K562 (cell line): ENCODE measurements around the gene STON2. TPM values are rescaled to one million over a fixed set of nuclear protein-coding genes. Genes with fewer than 3 reads are reported as not detected.

Experiments
- ATAC-seq: fragments of 200-7000 bp; cut with Tn5 transposase; 3 replicates; pipeline ENCODE4 v1.9.1; 2020; ENCODE audit warnings: moderate library complexity
- BruUV-seq: library from RNA; stranded (reverse); fragments of 400-500 nt; replicated peaks from 2 replicates; lab custom pipeline; 2021; lab: Mats Ljungman, UMichigan
- CTCF ChIA-PET: fragments of 300-600 bp; formaldehyde crosslinking; extraction: SDS; loops from one replicate; lab custom pipeline; 2021; ENCODE audit warnings: low intra/inter-chr PET ratio; lab: Yijun Ruan, JAX
- POLR2A ChIA-PET: fragments of 300-600, 350-650 bp; sonication (Branson Sonifier 250); formaldehyde crosslinking; extraction: SDS; loops from one replicate; lab custom pipeline; 2021; ENCODE audit warnings: antibody characterized with exemption, inconsistent platforms; lab: Yijun Ruan, JAX
- DNase-seq, 4 experiments: peaks; one replicate each; pipeline versions ENCODE4 v3.0.0 to v3.0.0-alpha.2; 2011 to 2018; ENCODE audit warnings: low spot score in 3 of 4, mixed read lengths in 3 of 4; ENCODE audit errors: extremely low read depth in 1 of 4
- FAIRE-seq: peaks from 2 replicates; lab custom pipeline; 2011; peaks lifted over from hg19 to GRCh38; lab: Jason Lieb, UNC
- H2AFZ ChIP-seq: 2 replicates; pipeline ENCODE4 v1.6.0; 2011; ENCODE audit warnings: low read depth, low read length, control low read depth, inconsistent platforms
- H3K27ac ChIP-seq: fragments of 200-600 bp; 3 replicates; pipeline ENCODE4 v1.8.0; 2011; ENCODE audit warnings: low read depth, mild to moderate bottlenecking, control low read depth, inconsistent platforms, low read length, moderate library complexity, mixed read lengths; ENCODE audit errors: extremely low read depth
- H3K27me3 ChIP-seq, 2 experiments: fragments of 300-600 bp in 1 of 2; 2 replicates in 1 of 2; 3 replicates in 1 of 2; pipeline versions ENCODE4 v1.6.0 to v1.8.0; 2011; ENCODE audit warnings: inconsistent platforms in 2 of 2, low read length in 2 of 2, mild to moderate bottlenecking in 1 of 2, mixed read lengths in 1 of 2, moderate library complexity in 1 of 2; ENCODE audit not compliant: control insufficient read depth in 2 of 2, insufficient read depth in 2 of 2
- H3K36me3 ChIP-seq: fragments of 300-600 bp; 3 replicates; pipeline ENCODE4 v1.8.0; 2011; ENCODE audit warnings: mild to moderate bottlenecking, low read length, inconsistent platforms; ENCODE audit not compliant: control insufficient read depth, insufficient read depth
- H3K4me1 ChIP-seq, 2 experiments: fragments of 200-600 bp in 1 of 2; replicated peaks in 1 of 2; 2 replicates in 1 of 2; 3 replicates in 1 of 2; pipeline versions ENCODE4 v1.5.1 to v1.8.0; 2011; ENCODE audit warnings: inconsistent platforms in 2 of 2, low read length in 2 of 2, mild to moderate bottlenecking in 1 of 2, mixed read lengths in 1 of 2, moderate library complexity in 1 of 2; ENCODE audit not compliant: control insufficient read depth in 2 of 2, insufficient read depth in 2 of 2
- H3K4me2 ChIP-seq: 2 replicates; pipeline ENCODE4 v1.6.1; 2011; ENCODE audit warnings: low read length, control low read depth, inconsistent platforms, mixed read lengths; ENCODE audit not compliant: insufficient read depth
- H3K4me3 ChIP-seq: fragments of 200-600 bp; sonication (generic), shearing (Covaris generic); 2 replicates; pipeline ENCODE4 v1.5.1; 2016; ENCODE audit warnings: control low read depth, inconsistent platforms
- H3K79me2 ChIP-seq: fragments of 200-600 bp; 3 replicates; pipeline ENCODE4 v1.8.0; 2011; ENCODE audit warnings: low read length, inconsistent platforms; ENCODE audit not compliant: control insufficient read depth, insufficient read depth
- H3K9ac ChIP-seq, 2 experiments: 2 replicates each; pipeline versions ENCODE4 v1.6.0 to v1.6.1; 2011; ENCODE audit warnings: low read depth in 2 of 2, low read length in 2 of 2, control low read depth in 1 of 2, inconsistent platforms in 1 of 2, mild to moderate bottlenecking in 1 of 2, mixed read lengths in 1 of 2; ENCODE audit not compliant: insufficient read depth in 1 of 2
- H3K9me1 ChIP-seq: one replicate; pipeline ENCODE4 v1.6.0; 2011; ENCODE audit warnings: inconsistent platforms, mild to moderate bottlenecking, low read length, moderate library complexity; ENCODE audit not compliant: control insufficient read depth, insufficient read depth
- H3K9me3 ChIP-seq: replicated peaks from 2 replicates; pipeline ENCODE4 v1.5.1; 2011; ENCODE audit warnings: low read depth, low read length, inconsistent platforms; ENCODE audit not compliant: control insufficient read depth, insufficient read depth
- H4K20me1 ChIP-seq: replicated peaks from 2 replicates; pipeline ENCODE4 v1.6.1; 2011; ENCODE audit warnings: low read length, inconsistent platforms, mixed read lengths; ENCODE audit not compliant: control insufficient read depth, insufficient read depth
- CEBPG ChIP-seq, 3 experiments: fragments of 200-800 bp in 1 of 3; sonication (Bioruptor generic) in 1 of 3; sonication (generic) in 1 of 3; formaldehyde crosslinking in 1 of 3; IDR thresholded peaks in 2 of 3; conservative IDR thresholded peaks in 1 of 3; 2 replicates each; pipeline versions ENCODE4 v1.6.1 to v1.8.0; 2016 to 2022; ENCODE audit warnings: missing compliant biosample characterization in 2 of 3, missing genetic modification characterization in 2 of 3, mild to moderate bottlenecking in 1 of 3, missing genetic modification reagents in 1 of 3
- COPS2 ChIP-seq: fragments of 450-650 bp; conservative IDR thresholded peaks from 2 replicates; pipeline ENCODE4 v1.6.1; 2016; ENCODE audit warnings: mild to moderate bottlenecking, moderate library complexity
- EP400 ChIP-seq: fragments of 450-650 bp; IDR thresholded peaks from 2 replicates; pipeline ENCODE4 v1.6.1; 2017; ENCODE audit warnings: antibody characterized with exemption, mild to moderate bottlenecking, moderate library complexity
- HNRNPH1 ChIP-seq: fragments of 200-400 bp; formaldehyde crosslinking; optimal IDR thresholded peaks from 2 replicates; pipeline ENCODE3; 2017; ENCODE audit warnings: low read depth, mild to moderate bottlenecking, low read length, moderate library complexity
- NCOA2 ChIP-seq, 2 experiments: fragments of 450-650 bp; IDR thresholded peaks; 2 replicates each; pipeline ENCODE4 v1.6.1; 2018; ENCODE audit warnings: mild to moderate bottlenecking in 2 of 2, moderate library complexity in 1 of 2; ENCODE audit not compliant: partially characterized antibody in 2 of 2
- TRIM24 ChIP-seq, 2 experiments: fragments of 450-650 bp; IDR thresholded peaks; 2 replicates each; pipeline ENCODE4 v1.6.1; 2016
- WGBS: fragments of 100-300 bp; shearing (Covaris generic); methylation state at CpG from one replicate; pipeline ENCODE4 v1.1.6; 2016; ENCODE audit warnings: low coverage, mixed read lengths; ENCODE audit not compliant: insufficient coverage; ENCODE audit errors: missing lambda C conversion rate; 5-methylcytosine and 5-hydroxymethylcytosine counted together
- in situ Hi-C: fragments of 300-500 bp; cut with MboI; formaldehyde crosslinking; loops from 4 replicates; pipeline ENCODE4 v1.15.0; 2018; ENCODE audit warnings: inconsistent platforms, mixed read lengths
- intact Hi-C: fragments of 100-400 bp; cut with micrococcal nuclease; formaldehyde crosslinking; loops from 2 replicates; pipeline ENCODE4 v1.14.2; 2022
- polyA plus RNA-seq, 8 experiments: library from polyadenylated mRNA; depleted of rRNA in 4 of 8; stranded (reverse) in 5 of 8; unstranded in 3 of 8; fragments of >200 nt; fragmentation: Nextera tagmentation in 2 of 8; fragmentation: Illumina TruSeq in 1 of 8; extraction: Ambion mirVana in 2 of 8; extraction: Trizol in 1 of 8; gene quantifications; 2 replicates each; pipeline versions ENCODE4 v1.2.1 to v1.2.3, GENCODE V29; 2011 to 2014; ENCODE audit warnings: inconsistent platforms in 1 of 8, missing spikeins in 1 of 8
- total RNA-seq, 7 experiments: library from RNA; depleted of rRNA in 6 of 7; stranded (reverse); fragments of >200 nt in 6 of 7; fragmentation: Illumina TruSeq in 2 of 7; extraction: Trizol in 2 of 7; gene quantifications; 2 replicates each; pipeline versions ENCODE4 v1.2.1 to v1.2.3, GENCODE V29; 2011 to 2021; ENCODE audit warnings: low replicate concordance in 1 of 7
- TF ChIP-seq, protein P1 (sequence below): sonication (generic); formaldehyde crosslinking; IDR thresholded peaks from 2 replicates; pipeline ENCODE4 v1.8.1; 2023; ENCODE audit warnings: mild to moderate bottlenecking, missing genetic modification reagents

STON2 gene
- total and polyA plus RNA-seq, 9 of the 15 experiments (the other 6 are each of a cell fraction or from before 2014, with no cell fraction given): 7.8 to 99.3 (median 53.5) TPM

DNA sequence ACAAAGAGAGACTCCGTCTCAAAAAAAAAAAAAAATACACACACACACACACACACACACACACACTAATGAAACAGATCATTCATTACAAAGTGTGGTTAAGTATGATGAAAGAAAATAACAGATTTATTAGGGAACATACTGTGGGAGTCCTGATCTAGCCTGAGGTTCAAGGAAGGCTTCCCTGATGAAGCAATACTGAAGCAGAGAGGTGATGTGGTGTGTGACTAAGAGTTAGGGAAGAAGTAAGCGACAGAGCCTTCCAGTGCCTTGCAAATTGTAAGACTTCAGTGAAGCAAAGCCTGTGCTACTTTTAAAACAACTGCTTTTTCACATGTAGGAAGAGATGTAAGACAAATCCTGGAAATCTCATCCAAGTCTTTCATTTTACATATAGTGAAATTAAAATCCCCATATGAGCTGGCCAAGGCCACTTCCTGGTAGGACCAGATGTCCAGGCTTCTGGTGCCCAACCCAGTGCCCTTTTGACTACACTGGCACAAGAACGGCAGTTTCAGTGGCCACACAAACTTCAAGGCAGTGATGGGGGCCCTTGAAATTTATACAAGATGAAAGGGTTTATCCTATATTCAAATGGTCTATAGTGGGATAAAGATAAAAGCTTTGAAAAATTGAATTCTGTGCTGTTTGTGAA is 86.2 kb downstream of the STON2 start:
- Histone ChIP-seq H3K4me1 (no peaks in the 10 kb centered on the region; a peak in 1 of 5 replicates), H3K4me3 (no peak overlapping the region), H3K36me3 (peaks cover 19% of the 10 kb centered on the region; the same call in 1 of the 3 replicates), H3K27me3 (no peaks in the 10 kb centered on the region), H3K79me2 (peaks cover 12% of the 10 kb centered on the region; the same call in 2 of the 3 replicates), H3K9ac (no peak overlapping the region), H4K20me1 (no peaks in the 10 kb centered on the region), H3K27ac (no peak overlapping the region), H3K9me1 (no peaks in the 10 kb centered on the region), H2AFZ (no peak overlapping the region), H3K4me2 (no peak overlapping the region), H3K9me3 (no peaks in the 10 kb centered on the region)
- DNase-seq (no peak), ATAC-seq (no peak), FAIRE-seq (no peak)
- CTCF ChIA-PET: no interaction called here
- BruUV-seq: no TSS peak
- TF ChIP-seq EP400: no peak
- no peak for TF ChIP-seq HNRNPH1
- TF ChIP-seq COPS2: no peak
- no peak for TF ChIP-seq CEBPG (CRISPR knock-in tag; IDR thresholded peaks at IDR 0.05)
- 0 out of 4 replicates have a peak, but pooled peaks of 1 of the 2 experiments have one; percentile 32 for TF ChIP-seq CEBPG (tag; conservative IDR thresholded peaks at IDR 0.05 in 1 of 2, IDR thresholded peaks at IDR 0.05 in 1 of 2)
- POLR2A ChIA-PET: no interaction called here
- in situ Hi-C loops (no loop called here), intact Hi-C loops (no loop called here)
- WGBS: 80% methylated on average over 2 of the region's 3 CpGs

DNA sequence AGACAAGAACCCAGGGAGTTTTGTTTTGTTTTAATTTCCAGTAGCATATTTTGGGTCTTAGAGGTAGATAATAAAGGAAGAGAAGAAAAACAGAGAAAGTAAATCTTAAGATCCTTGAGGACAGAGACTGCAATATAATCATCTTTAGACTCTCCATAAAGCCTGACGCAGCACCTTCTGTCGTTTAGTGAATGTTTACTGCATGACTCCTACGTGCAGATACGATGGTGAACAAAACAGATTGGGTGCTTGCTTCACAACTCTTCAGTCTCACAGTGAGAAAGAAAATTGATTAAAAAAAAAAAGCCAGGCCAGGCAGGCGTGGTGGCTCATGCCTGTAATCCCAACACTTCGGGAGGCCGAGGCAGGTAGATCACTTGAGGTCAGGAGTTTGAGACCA is 86.9 kb downstream of the STON2 start:
- Histone ChIP-seq H3K4me3 (no peak overlapping the region), H3K27me3 (no peaks in the 10 kb centered on the region), H3K36me3 (peaks cover 15% of the 10 kb centered on the region; the same call in 1 of the 3 replicates), H3K27ac (no peak overlapping the region), H3K4me1 (no peaks in the 10 kb centered on the region; a peak in 1 of 5 replicates), H3K79me2 (peaks cover 11% of the 10 kb centered on the region; the same call in 2 of the 3 replicates), H2AFZ (no peak overlapping the region), H3K9ac (no peak overlapping the region), H4K20me1 (no peaks in the 10 kb centered on the region), H3K9me1 (no peaks in the 10 kb centered on the region), H3K4me2 (no peak overlapping the region), H3K9me3 (no peaks in the 10 kb centered on the region)
- FAIRE-seq: no peak
- ChIA-PET POLR2A (no interaction called here), CTCF (no interaction called here)
- no TSS peak for BruUV-seq
- in situ Hi-C loops: no loop called here
- TF ChIP-seq NCOA2 (IDR thresholded peaks at IDR 0.05; ENCODE audit: partially characterized antibody in 2 of 2) (no peak), TRIM24 (IDR thresholded peaks at IDR 0.05) (no peak)
- TF ChIP-seq, protein P1, sequence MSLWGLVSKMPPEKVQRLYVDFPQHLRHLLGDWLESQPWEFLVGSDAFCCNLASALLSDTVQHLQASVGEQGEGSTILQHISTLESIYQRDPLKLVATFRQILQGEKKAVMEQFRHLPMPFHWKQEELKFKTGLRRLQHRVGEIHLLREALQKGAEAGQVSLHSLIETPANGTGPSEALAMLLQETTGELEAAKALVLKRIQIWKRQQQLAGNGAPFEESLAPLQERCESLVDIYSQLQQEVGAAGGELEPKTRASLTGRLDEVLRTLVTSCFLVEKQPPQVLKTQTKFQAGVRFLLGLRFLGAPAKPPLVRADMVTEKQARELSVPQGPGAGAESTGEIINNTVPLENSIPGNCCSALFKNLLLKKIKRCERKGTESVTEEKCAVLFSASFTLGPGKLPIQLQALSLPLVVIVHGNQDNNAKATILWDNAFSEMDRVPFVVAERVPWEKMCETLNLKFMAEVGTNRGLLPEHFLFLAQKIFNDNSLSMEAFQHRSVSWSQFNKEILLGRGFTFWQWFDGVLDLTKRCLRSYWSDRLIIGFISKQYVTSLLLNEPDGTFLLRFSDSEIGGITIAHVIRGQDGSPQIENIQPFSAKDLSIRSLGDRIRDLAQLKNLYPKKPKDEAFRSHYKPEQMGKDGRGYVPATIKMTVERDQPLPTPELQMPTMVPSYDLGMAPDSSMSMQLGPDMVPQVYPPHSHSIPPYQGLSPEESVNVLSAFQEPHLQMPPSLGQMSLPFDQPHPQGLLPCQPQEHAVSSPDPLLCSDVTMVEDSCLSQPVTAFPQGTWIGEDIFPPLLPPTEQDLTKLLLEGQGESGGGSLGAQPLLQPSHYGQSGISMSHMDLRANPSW (CRISPR knock-in tag): no peak
- intact Hi-C loops: no loop called here
- no peak for ATAC-seq
- WGBS: 61% methylated on average over 6 of the region's 7 CpGs
- no peak for DNase-seq
